Heart left ventricle (tissue), 13 donors: ENCODE results near the gene PREX1.

Experiments used
- POLR2A ChIP-seq, 2 donors: fragments of 450-650 bp; IDR thresholded peaks; one replicate each; pipeline ENCODE4 v1.6.1; 2017; ENCODE audit warnings: antibody characterized with exemption in 2 of 2, mild to moderate bottlenecking in 2 of 2, moderate library complexity in 2 of 2
- TF ChIP-seq, protein P1 (sequence below), 12 donors: fragments of 200-600 bp; sonication (generic) in 4 of 12; IDR thresholded peaks; one replicate each; pipeline versions ENCODE4 v1.5.0 to v1.8.0; 2018 to 2022; ENCODE audit warnings: antibody characterized with exemption in 12 of 12, mild to moderate bottlenecking in 5 of 12
- donor health status: ischemic (EF 13 %, LVEDD 7.1; RV severe dilation, severe dysfunction).
- donor health status: DM: no; HTN: yes; CAD: no.
- donor health status: DM: no; HTN: no; CAD: no.
- donor health status: ischemic (EF 25% LVEDD 6.9; RV normal size, moderate dysfunction).
- donor health status: ischemic (EF 25% LVEDD 5.7; RV mildly dilated, moderate dysfunction).
- donor health status: ischemic (EF 35%, LVEDD 5.7; RV mildly dilated, moderate dysfunction).
- donor health status: nonischemic (EF 11% LVEDD 7.7; RV severe dilation, severe dysfunction).
- donor health status: DM: yes; HTN: yes; CAD: no.
- donor health status: PGD.
- donor health status: ischemic (EF 29% LVEDD 5.4; RV normal size, mild dysfunction).
- donor health status: nonischemic (EF 23%, LVEDD 6.1; RV moderate dilation, normal function).

DNA sequence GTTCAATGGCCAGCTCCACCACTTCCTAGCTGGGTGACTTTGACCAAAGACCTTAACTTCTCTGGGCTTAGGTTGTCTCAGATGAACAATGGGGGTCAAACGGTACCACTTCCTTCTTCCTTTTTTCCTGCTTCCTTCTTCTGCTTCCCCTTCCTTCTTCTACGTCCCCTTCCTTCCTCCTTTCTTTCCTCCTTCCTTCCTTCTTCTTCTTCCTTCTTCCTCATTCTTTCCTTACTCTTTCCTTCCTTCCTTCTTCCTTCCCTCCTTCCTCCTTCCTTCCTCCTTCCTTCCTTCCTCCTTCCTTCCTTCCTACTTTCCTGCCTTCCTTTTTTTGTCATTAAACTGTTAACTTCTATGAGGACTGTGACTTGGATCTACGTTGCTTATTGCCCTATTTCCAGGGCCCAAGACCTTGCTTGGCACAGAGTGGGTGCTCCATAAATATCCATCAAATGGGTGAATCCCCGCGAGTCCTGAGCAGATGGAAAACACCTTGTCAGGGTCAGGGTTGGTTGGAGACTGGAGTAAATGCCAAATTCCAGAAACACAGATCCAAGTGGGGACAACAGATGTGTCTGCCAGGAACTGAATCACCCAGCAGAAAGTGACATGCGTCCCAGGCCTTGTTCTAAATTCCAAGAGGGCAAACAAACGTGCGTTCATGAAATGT lies 243.3 kb downstream of the PREX1 start:
- no peak for TF ChIP-seq POLR2A (IDR thresholded peaks at IDR 0.05)
- TF ChIP-seq, protein P1, sequence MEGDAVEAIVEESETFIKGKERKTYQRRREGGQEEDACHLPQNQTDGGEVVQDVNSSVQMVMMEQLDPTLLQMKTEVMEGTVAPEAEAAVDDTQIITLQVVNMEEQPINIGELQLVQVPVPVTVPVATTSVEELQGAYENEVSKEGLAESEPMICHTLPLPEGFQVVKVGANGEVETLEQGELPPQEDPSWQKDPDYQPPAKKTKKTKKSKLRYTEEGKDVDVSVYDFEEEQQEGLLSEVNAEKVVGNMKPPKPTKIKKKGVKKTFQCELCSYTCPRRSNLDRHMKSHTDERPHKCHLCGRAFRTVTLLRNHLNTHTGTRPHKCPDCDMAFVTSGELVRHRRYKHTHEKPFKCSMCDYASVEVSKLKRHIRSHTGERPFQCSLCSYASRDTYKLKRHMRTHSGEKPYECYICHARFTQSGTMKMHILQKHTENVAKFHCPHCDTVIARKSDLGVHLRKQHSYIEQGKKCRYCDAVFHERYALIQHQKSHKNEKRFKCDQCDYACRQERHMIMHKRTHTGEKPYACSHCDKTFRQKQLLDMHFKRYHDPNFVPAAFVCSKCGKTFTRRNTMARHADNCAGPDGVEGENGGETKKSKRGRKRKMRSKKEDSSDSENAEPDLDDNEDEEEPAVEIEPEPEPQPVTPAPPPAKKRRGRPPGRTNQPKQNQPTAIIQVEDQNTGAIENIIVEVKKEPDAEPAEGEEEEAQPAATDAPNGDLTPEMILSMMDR (IDR thresholded peaks at IDR 0.05): no peak
